COLO829 (cell line): ENCODE results near the gene PRPH.
"Not testable (repeated sequence)": the region's sequence is repeated elsewhere in the genome, so short reads cannot be mapped to it uniquely, and the experiment has no call there.

Experiments
- DNase-seq: peaks from one replicate; pipeline ENCODE4 v3.0.0; 2012; ENCODE audit warnings: low spot score

The PRPH gene

DNA sequence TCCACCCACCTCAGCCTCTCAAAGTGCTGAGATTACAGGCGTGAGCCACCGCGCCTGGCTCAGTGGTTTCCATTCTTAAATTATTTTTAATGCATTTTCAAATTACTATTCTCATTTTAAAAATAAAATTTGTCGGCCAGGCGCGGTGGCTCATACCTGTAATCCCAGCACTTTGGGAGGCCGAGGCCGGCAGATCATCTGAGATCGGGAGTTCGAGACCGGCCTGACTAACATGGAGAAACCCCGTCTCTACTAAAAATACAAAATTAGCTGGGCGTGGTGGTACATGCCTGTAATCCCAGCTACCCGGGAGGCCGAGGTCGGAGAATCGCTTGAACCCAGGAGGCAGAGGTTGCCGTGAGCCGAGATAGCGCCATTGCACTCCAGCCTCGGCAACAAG lies 38.8 kb downstream of the PRPH start:
- not testable (repeated sequence) for DNase-seq

DNA sequence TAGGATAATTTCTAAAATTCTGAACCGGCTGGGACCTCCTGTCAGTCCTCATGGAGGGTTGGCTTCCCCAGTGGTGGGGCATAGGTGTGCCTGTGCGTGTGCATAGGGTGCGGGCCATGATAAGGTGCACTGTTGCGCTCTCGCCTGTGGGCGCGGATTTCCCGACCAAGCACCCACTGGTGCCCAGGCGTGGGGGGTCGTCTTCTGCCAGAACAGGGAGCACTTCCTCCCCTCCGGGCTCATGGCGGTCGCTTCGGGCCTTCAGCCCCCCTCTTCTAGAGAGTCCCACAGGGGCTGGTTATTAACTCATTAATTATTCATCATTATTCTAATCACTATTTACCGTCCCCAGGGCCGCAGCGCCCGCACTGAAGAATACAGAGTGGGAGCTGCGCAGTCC lies 39.3 kb downstream of the PRPH start:
- DNase-seq: no peak

GRCh38 chr12:49334681-49335080 lies 39.7 kb downstream of the PRPH start:
- no peak for DNase-seq

DNA sequence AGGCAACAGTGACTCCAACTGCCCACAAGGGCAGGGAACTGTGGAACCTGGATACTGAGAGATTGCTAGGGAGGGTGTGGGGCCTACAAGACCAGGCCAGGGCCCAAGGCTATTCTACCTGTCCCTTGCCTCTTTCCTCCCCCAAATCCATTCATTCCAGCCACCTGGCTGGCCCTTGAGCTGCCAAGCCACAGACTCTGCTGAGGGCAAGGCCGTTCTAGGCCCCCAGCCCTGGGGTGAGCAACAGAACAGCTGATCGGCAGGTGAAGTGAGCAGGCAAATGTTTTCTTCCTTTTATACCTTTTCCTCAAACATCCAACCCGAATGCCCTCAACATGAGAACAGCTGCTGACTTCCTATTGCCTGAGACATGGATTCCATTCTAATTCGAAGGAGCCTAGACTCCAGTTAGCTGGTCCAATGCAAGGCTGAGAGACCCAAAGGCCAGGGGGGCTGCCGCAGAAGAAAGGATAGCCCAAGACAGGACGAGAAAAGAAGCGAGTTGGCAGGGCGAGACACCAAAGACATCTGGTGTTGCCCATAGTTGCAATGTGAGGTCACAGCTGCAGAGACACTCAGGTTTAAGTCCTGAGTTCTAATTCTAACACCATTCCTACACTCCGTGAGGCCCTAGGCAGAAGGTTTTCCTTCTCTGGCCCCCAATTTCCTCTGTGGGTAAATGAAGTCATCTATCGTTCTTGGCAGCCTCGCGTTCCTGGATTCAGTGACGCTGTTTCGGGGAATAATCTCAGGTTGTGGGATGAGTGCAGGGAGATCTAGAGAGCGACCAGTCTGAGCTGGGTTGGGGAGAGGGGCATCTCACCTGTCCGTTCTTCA lies 40.4 kb downstream of the PRPH start:
- DNase-seq: no peak

DNA sequence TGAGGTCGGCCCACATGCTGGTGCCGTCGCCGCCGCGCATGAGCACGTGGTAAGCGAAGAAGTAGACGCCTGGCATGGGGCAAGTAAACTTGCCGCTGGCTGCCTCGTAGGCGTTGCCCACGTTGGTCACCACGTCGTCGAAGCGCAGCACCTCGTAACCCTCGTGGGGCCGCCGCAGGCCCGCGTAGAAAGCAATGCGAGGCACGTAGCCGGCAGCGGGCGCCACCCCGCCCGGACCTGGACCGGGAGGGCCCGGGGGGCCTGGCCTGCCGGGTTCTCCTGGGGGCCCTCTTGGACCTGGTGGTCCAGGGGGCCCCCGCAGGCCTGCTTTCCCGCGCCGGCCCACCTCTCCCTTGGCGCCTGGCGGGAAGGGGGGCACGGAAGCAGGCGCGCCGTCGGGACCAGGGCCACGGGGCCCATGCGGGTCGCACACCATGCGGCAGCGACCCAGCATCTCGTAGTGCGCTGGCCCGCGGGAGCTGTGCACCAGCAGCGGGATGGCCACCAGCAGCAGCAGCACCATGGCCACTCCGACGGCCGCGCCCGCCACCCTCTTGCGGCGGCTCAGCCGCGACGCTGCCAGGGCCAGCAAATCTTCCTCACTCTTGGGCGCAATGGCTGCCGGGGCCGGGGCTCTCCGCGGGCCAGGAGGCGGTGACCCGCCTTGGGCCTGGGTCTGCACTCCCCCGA lies 41.2 kb downstream of the PRPH start:
- DNase-seq: no peak

GRCh38 chr12:49336645-49337584 lies 42.0 kb downstream of the PRPH start, which contains the start of gene C1QL4:
TSS of gene C1QL4 (minus strand) at chr12:49337188. CDS start at chr12:49336477, 711 bp downstream.
- peak; percentile 81 for DNase-seq

DNA sequence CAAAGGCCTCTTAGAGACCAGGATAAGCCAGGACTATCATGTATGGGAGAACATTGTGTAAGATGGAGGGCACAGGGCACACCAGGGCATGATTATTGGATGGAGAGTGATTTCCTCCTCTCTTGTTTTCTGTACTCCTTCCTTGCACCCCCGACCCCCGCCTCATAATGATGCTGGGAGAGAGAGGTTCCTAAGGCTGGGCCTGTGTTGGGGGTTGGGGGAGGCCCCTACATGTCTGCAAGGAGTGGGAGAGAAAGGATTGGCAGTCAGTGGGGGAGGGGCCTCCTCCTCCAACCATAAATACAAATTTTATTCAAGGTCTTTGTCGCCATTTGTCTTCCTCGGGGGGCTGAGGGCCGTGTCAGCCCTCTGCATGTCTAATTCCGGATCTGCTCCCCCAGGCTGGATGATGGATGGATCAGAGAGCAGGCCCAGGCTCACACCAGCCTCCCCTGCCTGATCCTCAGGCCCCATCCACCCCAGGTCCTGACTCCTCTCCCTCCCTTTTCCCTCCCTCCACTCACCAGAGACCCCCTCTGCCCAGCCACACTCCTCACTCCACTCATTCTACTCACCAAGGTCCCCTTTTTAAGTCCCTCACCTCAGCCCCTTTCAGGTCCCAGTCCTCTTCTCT lies 44.0 kb downstream of the PRPH start:
- DNase-seq: no peak

DNA sequence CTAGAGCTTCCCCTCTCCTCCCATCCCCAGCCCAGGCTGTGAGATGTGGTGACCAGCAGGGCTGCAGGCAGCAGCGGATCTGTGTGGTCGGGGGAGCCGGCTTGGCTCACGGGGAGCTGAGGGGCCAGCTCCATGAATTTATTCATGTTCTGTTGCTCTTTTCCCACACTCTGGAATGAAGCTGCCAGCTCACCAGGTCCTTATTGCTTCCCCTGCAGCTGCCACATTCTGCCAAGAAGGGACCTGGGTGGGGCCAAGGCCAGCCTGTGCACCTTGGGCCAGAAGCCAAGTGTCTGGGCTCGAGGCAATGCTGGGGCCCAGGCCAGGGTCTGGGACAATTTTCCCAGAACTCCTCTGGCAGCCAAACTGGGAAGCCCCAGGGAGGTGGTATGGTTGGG lies 44.5 kb downstream of the PRPH start:
- no peak for DNase-seq

DNA sequence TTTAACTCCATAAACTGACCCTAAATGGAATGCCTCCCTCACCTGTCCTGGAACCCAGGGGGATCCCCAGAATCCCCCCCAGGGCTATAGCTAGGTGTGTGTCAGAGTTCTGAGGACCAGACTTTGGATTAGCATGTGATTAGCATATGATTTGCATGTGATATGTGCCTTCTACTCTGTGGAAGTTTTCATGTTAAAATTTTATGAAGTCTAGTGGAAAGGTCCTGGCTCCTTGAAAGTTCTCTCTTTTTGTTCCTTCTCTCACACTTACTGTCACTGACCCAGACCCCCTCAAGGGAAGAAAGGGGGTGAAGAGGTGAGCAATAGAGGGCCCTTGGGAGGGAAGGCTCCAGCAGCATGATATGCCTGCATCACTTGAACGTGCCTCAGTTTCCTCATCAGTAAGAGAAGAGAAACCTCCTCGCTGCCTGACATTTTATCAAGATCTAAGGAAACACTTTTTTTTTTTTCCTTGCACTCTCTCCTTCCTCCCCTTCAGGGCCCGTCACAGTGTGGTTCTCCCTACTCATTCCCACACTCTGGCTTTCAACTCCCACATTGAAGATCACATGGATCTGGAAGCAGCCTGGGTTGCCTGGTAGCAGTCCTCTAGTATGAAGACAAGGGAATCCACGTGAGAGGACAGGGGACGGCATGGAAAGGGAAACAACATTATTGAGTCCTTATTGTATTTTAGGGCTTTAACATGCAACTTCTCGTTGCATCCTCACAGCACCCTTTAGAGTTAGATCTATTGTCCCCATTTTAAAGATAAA lies 45.3 kb downstream of the PRPH start:
- no peak for DNase-seq

GRCh38 chr12:49340971-49341776 lies 46.2 kb downstream of the PRPH start:
- DNase-seq: no peak

GRCh38 chr12:49341777-49342065 lies 46.8 kb downstream of the PRPH start:
- DNase-seq: no peak

GRCh38 chr12:49342066-49342913 lies 47.3 kb downstream of the PRPH start:
- DNase-seq: no peak

GRCh38 chr12:49342914-49343731 lies 48.2 kb downstream of the PRPH start:
- no peak for DNase-seq

DNA sequence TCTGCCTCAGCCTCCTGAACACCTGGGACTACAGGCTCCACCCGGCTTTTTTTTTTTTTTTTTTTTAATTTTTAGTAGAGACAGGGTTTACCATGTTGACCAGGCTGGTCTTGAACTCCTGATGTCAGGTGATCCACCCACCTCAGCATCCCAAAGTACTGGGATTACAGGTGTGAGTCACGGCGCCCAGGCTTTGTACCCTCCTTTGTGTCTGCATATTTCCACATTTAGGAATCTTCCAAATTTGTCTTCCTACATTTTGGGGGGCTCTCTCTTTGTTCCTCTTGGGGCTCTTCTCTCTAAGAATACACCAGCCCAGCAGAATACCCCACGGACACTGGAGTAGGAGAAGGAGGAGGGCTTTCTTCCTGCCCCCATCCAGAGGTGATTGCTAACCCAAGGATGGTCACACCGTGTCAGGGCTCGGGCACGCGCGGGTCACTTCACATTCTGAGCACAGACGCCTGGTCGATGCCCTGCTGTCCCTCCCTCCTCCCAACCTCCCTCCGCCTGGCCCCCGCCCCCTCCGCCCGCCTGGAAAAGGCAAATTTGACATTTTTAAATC lies 49.6 kb downstream of the PRPH start:
- no peak for DNase-seq

DNA sequence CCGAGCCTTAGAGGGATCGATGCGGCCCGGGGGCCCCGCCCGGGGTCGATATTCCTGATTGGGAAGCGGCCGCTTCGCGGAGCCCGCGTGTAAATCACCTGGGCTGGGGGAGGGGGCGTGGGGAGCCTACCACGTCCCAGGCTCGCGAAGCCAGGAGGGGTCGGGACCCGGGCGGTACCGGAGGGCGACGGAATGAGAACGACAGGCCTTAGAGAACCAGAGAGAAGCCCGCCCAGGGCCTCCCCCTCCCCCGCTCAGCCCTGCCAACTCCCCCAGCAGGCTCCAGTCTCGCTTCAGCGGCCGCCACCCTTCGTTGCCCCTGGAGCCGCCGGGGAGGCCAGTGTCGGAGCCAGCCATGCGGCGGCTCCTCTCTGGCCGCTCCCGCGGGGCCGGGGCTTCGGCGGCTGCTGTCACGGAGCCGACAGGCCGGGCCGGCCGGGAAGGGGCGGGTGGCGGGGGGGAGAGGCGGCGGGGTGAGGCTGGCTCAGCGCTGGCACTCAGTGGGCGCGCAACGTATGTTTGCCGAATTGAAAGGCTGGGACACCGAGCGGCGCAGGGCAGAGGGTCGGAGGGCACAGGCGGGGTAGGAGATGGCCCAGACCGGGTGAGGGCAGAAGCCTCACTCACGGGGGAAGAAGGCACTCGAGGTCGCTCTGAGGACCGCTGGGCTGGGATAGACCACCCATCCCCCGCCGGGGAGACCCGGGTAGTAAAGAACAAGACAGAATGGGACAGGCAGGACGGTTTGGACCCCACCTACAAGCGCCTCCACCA lies 50.3 kb downstream of the PRPH start:
- DNase-seq: no peak

DNA sequence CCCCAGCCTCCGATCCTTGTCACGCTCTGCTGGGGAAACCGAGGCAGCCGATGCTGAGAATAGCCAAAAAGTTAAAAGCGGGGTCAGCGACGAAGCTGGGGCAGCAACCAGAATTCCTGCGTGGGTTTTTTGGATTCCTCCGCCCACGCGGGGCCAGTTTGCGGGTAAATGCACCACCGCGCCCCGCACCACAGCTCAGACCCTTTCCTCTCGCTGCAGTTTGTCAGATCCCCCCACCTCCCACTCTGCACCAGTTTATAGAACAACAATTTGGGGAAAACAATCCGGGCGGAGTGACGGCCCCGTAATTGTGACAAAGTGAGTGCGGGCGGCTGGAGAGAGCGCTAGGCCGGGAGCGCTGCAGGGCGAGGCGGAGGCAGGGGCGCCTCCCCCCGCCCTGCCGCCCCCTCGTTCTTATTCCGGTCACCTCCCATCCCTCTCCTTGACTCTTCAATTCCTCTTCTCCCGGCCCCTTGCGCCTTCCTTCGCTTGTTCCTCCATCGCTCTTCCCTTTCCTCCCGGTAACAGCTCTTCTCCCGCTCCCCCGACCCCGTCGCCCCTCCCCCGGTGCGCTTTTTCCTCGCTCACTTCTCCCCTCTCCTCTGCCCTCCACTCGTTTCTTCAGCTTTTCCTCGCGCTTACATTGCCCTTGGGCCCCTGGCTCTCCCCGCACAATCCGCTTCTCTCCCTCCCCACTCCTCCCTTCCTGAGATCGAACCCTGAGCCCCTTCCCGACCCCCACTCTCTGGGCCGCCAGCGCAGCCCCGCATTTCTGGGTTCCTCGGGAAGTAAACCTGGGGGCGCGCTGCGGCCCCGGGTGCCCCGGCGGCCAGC lies 51.1 kb downstream of the PRPH start:
- no peak for DNase-seq
